Measurements from ENCODE around the gene TMEM87B.
"Not testable (repeated sequence)": the region's sequence is repeated elsewhere in the genome, so short reads cannot be mapped to it uniquely, and the experiment has no call there.

The TMEM87B gene

GRCh38 chr2:112032689-112033465 is 22.2 kb upstream of the TMEM87B start:
- DNase-seq (ENCODE audit: low spot score) = peak; percentile 33

- DNase-seq (ENCODE audit: low spot score) = no peak
These were observed 21.5 kb upstream of the TMEM87B start for GRCh38 chr2:112033600-112033999.

- DNase-seq (ENCODE audit: low spot score) = no peak
These were observed 20.1 kb upstream of the TMEM87B start for GRCh38 chr2:112034924-112035323.

- no peak for DNase-seq (ENCODE audit: low spot score)
These were observed 19.3 kb upstream of the TMEM87B start for GRCh38 chr2:112035786-112036185.

DNA sequence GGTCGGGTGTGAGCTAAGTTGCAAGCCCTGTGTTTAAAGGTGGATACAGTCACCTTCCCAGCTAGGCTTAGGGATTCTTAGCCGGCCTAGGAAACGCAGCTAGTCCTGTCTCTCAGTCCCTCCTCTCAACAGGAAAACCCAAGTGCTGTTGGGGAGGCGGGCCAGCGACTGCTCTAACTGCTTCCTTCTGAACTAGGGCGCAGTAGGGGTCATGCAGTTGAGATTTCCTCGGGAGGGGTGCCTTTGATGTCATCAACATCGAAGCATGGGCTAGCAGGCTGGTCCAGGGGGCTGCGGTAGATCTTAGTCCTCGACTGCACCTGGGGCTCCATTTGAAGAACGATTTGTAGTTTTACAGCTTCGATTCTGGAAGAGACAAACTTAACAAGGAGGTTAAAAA is 15.5 kb upstream of the TMEM87B start:
- not testable (repeated sequence) for DNase-seq (ENCODE audit: low spot score)

DNA sequence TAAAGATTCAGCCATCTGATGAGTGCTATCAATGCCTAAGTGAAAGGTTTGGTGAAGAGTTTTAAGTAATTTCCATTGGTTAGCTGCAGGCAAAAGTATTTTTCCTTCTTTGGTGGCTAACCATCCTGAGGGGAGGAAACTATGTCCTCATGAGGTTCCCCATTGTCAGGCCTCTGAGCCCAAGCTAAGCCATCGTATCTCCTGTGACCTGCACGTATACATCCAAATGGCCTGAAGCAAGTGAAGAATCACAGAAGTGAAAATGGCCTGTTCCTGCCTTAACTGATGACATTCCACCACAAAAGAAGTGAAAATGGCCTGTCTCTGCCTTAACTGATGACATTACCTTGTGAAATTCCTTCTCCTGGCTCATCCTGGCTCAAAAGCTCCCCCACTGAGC is 15.0 kb upstream of the TMEM87B start:
- not testable (repeated sequence) for DNase-seq (ENCODE audit: low spot score)

DNA sequence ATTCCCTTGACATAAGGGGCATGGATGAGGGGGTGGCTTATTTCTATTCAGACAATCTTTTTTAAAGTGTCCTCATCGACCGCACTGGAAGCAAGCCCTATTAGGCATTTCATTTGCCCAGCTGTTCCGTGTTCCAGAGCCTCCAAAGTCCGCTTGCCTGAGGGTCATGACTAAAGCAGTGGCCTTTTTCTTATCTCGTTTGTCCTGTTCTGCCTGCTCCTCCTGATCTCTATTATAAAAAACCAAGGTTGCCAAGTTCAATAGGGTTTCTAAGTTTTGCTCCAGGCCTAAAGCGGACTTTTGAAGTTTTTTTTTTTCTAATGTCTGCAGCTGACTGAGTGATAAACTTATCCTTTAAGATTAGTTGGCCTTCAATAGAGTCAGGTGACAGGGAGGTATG is 13.6 kb upstream of the TMEM87B start:
- DNase-seq (ENCODE audit: low spot score) = not testable (repeated sequence)

GRCh38 chr2:112045446-112046014 is 9.5 kb upstream of the TMEM87B start:
- no peak for DNase-seq (ENCODE audit: low spot score)

GRCh38 chr2:112046231-112046630 is 8.8 kb upstream of the TMEM87B start:
- no peak for DNase-seq (ENCODE audit: low spot score)

DNA sequence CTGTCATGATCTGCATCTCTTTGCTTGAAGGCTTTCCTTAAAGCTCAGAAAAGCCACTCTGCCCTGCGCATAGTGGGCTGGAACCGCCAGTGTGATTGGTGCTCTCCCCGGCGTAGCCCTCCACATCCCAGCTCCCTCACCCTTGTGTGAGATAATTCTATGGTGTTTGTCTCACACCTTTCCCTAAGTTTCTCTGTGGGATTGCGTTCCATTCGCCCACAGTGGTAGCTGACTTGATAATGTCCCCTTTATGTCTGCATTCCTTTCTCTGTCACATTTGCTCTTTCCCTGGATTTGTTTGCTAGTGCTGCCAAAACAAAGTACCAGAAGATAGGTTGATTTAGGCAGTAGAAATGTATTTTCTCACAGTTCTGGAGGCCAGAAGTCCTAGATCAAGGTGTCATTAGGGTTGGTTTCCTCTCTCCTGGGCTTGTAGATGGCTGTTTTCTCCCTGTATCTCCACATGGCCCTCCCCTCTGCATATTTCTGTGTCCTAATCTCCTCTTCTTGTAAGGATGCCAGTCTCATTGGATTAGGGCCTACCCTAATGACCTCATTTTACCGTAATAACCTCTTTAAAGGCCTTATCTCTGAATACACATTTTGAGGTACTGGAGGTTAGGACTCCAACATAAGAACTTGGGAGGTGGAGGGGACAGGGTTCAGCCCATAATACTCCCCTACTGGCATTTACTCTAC is 7.4 kb upstream of the TMEM87B start:
- no peak for DNase-seq (ENCODE audit: low spot score)

DNA sequence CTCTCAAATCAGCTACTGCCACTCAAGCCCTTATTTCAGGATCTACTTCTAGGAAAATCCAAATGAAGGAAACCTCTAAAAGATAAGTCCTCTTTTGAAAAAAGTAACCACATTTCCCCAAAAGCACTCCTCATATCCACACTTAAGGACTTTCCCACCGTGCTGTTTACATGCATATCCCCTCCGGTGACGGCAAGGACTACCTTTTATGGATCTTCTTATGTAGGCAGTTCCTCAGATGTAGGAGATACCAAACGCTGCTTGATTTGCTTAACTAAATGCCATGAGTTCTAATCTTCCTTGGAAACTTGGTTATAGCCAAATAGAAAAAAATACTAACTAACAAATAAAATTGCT is 6.9 kb upstream of the TMEM87B start:
- no peak for DNase-seq (ENCODE audit: low spot score)

GRCh38 chr2:112048887-112049286 is 6.2 kb upstream of the TMEM87B start:
- peak; percentile 47 for DNase-seq (ENCODE audit: low spot score)

GRCh38 chr2:112050316-112050715 is 4.8 kb upstream of the TMEM87B start:
- DNase-seq (ENCODE audit: low spot score) = no peak

DNA sequence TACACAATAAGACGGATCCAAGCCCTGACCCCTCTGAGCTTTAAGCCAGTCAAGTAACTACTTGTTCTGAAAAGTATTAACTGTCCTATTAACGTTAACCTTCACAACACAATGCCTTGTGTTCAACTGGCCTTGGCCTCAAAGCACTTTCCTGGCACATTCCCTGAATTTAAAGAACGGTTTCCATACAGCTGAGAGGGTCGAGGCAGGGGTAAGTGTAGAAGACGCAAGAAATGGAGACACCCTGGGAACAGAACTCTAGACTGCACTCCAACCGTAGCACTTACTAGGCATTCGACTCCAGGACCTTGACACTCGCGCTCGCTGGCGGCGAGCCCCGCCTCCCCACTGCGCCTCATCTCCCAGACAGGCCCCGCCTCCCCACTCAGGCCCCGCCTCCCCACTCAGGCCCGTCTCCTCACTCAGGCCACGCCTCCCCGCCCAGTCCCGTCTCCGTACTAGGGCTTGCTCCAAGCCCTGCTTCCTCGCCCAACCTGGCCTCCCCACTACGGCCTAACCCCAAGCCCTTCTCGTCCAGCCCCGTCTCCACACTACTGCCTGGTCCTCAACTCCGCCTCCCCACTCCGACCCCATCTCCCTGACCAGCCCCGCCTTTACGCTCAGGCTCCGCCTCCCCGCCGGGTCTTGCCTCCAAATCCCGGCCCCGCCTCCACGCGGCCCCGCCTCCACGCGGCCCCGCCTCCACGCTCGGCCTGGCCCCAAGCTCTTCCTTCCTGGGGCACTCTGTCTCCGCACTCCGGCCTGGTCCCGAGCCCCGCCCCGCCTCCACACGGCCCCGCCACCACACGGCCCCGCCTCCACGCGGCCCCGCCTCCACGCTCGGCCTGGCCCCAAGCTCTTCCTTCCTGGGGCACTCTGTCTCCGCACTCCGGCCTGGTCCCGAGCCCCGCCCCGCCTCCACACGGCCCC is 887 bp upstream of the TMEM87B start:
- peak; percentile 92 for DNase-seq (ENCODE audit: low spot score)

DNA sequence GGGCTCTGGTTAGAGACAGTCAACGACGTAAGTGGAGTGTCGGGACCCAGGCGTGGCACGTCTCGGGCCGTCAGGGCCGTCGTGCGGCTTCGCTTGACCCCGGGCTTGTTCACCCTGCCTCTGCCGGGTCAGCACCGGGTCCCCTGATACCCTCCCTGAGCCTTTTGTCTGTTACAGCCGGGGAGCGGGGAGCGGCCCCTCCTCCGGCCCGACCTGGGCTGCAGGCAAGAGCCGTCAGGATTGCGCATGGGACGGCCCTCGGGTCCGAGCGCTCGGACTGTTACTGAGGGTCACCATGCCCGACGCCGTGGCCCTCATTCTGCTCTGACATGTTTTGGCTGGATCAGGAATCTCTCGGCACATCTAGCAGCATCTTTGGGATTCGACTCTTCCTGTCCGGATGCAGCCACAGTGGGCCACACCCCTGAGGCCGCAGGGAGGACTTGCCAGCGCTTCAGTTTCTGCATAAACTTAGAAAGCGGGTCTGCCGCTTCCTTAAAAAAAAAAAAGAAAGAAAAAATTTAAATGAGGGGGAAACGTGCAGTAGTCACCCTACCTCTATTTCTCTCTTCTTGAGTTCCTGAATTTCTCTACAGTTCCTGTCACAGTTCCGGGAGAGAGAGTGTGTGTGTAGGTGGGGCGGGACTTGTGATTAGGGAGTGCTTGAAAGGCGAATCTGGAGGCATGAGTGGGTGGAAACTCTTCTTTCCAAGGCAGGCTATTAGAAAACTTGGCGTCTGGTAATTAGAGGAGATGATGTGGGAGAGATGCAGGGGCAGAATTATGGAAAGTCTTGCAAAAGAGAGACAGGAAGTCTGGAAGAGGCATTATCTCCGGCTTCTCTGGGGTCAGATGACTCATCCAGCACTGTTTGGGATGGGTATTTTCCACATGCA is 909 bp downstream of the TMEM87B start:
- DNase-seq (ENCODE audit: low spot score) = peak; percentile 71

DNA sequence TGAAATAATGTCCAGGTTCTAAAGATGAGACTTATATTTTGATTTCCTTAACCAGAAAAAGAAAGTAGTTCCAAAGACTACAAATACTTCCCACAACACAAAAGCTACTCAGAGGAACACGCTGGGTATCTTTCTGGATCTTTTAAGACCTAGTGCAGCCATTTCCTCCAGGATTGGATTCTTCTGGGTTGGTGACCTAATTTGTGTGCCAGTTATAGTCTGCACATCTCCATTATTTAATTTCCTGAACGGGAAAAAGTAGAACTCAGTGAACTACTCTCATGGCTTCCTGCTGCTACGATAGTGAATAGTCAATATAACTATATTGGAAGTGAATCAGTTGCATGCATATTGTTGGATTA is 1.5 kb downstream of the TMEM87B start:
- DNase-seq (ENCODE audit: low spot score) = no peak

DNA sequence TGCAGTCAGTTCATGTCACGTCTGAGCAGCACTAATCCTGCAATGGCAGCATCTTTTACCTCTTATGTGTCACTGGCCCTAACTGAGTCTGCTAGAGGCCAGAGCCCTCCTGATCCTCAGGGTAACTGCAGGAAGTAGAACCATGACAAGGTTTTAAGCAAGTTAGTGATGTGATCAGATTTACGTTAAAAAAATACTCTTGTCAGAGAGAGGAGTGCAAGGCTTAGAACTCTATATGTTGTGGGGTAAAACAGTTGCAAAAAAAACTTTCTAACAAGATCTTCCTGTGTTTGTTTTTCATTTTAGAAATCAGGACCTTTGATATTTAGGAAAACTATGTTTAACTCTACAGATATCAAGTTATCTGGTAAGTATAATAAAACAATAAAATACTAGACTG is 4.6 kb downstream of the TMEM87B start:
- no peak for DNase-seq (ENCODE audit: low spot score)

DNA sequence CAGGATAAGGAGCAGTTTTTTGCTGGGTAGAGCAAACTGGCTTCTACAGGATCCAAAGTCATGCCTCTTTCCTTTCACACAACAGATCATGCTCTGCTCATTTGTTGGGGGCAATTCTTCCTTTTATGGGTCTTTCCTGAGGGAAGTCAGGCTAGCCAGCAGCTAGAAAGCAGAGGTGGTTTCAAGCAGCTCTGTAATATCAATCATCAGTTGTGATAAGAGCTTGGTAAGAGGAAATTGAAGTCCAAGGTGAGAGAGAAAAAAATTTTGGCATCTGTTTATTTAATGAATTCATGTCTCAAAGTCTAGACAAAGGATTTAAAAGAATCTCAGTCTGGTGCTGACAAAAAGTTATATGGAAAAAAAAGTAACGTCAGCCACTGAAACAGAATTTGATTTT is 6.2 kb downstream of the TMEM87B start:
- no peak for DNase-seq (ENCODE audit: low spot score)

DNA sequence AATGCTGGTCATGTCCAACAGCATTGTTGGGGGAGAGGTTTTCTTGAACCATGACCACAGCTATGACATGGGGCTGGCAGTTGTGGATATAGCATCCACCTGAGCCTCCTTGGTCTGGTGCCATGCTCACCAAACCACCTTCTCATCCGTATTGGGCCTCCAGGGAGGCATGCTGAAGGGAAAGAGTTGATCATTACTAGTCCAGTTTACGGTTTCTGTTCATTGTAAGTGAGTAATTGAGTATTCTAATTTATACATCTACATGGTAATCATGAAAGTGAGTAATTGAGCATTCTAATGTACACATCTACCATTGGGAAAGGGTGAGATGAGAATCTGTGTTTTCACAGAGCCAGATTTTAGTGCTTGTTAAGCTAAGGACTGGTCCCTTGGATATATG is 6.8 kb downstream of the TMEM87B start:
- DNase-seq (ENCODE audit: low spot score) = no peak

GRCh38 chr2:112062894-112063293 is 7.8 kb downstream of the TMEM87B start:
- DNase-seq (ENCODE audit: low spot score) = no peak

DNA sequence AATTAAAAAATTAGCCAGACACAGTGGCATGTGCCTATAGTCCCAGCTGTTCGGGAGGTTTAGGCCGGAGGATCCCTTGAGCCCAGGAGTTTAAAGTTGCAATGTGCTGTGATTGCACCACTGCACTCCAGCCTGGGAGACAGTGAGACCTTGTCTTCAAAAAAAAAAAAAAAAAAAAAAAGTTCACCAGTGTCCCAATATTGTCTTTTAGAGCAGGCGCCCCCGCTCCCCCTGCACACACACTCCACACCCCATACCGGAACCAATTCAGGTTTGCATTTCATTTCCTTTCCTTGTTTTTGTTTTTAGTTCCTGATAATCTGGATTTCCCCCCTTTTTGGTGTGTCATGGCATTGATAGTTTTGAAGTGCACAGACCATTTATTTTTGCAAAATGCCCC is 10.4 kb downstream of the TMEM87B start:
- DNase-seq (ENCODE audit: low spot score) = no peak

Measured in AG20443 (cell line).